CD4-positive, alpha-beta T cell treated with Interleukin-12 subunit alpha and Interleukin-12 subunit beta, for 1 hour (primary cell): ENCODE measurements around the gene TRMT6.

Experiments
- DNase-seq: peaks from one replicate; pipeline ENCODE4 v3.0.0-alpha.2; 2020

TRMT6 gene, protein sequence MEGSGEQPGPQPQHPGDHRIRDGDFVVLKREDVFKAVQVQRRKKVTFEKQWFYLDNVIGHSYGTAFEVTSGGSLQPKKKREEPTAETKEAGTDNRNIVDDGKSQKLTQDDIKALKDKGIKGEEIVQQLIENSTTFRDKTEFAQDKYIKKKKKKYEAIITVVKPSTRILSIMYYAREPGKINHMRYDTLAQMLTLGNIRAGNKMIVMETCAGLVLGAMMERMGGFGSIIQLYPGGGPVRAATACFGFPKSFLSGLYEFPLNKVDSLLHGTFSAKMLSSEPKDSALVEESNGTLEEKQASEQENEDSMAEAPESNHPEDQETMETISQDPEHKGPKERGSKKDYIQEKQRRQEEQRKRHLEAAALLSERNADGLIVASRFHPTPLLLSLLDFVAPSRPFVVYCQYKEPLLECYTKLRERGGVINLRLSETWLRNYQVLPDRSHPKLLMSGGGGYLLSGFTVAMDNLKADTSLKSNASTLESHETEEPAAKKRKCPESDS

DNA sequence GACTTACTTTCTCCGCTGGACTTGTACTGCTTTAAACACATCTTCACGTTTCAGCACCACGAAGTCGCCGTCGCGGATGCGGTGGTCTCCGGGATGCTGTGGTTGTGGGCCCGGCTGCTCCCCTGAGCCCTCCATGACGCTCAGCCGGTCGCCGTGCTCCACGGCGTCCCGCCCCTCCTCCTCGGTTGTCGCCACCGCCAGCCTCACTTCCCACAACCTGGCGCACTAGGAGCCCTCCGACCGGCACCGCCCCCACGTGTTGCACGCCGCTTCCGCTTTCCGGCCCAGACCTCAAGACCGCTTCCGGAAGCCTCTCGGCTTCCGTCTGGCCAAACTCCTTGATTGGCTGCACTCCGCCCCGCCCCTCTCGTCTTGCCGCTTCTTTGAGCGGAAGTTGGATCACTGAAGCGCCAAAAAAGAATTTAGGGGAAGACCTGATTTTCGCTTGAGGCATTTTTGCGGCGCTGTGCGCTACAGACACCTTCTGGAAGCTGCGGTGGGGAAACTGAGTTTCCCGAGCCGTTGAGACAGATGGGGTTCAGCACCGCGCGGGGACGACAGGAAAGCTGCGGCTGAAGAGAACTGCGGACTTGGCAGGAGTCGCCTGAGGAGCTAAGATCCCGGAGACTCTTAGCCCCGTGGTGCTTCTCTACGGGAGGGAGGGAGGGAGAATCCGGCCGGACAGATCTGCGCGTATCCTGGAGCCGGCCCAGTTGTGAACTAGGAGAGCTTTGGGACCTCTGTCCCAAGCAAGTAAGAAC, at the start of gene TRMT6, which contains the start of gene MCM8:
Gene TRMT6, minus strand, starts transcription at position 263 of the 761 bp plus-strand sequence. Its CDS starts 128 bp downstream, at position 135.
Gene MCM8, plus strand, starts transcription at position 382 of the 761 bp plus-strand sequence. CDS start 1,364 bp downstream, outside the sequence.
- peak; percentile 95 for DNase-seq

- DNase-seq: no peak
Observed at GRCh38 chr20:5999783-6000182, 49.5 kb upstream of the TRMT6 start.

GRCh38 chr20:5996765-5997164, 46.4 kb upstream of the TRMT6 start:
- DNase-seq: peak; percentile 66

GRCh38 chr20:5991623-5992441, 41.5 kb upstream of the TRMT6 start:
- DNase-seq: no peak

GRCh38 chr20:5990946-5991345, 40.6 kb upstream of the TRMT6 start:
- DNase-seq: no peak

GRCh38 chr20:5989539-5989938, 39.2 kb upstream of the TRMT6 start:
- DNase-seq: no peak

DNA sequence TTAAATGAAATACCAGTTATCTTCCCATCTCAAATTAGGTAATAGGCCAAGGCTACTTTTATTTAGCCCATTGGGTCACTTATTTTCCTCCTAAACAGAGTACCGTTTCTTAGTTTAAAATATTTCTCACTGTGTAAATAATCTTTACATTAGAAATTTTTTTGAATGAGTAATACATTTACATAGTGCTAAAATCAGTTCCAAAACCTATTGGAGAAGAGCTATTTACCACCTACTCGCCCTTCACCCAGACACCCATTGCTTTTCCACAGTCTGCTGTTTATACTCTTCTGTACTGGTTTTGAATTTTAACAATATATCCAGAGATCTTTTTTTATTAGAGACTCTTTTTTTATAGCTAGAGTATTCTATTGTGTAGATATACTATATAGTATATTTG, 37.0 kb upstream of the TRMT6 start:
- no peak for DNase-seq

DNA sequence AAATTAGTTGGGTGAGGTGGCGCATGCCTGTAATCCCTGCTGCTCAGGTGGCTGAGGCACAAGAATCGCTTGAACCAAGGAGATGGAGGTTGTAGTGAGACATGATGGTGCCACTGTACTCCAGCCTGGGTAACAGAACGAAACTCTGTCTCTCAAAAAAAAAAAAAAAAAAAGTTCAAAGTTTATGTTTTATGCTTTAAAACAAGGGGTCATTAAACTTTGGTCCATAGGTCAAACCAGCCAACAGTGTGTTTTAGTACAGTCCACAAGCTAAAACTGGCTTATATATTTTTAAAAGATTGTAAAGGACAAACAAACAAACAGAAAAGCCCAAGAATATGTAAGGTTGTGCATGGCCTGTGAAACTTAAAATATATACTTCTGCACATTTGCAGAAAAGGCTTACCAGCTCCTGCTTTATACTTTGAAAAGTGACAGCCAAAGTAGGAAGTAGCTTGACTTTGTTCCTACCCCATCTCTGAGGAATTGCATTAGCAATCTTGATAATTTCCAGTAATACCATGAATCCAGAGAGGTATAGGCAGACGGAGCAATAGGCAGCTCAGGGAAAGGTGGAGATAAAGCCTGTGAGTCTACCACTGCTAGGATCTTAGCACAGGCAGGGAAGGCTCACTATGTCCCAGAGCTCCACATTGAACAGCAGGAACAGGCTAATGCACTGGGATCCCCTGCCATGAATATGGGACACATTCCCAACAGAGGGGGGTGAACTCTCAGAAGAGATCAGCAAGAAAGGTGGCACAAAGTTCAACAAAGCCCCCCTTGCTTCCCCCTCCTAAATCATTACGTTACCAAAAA, 30.6 kb upstream of the TRMT6 start:
- no peak for DNase-seq

DNA sequence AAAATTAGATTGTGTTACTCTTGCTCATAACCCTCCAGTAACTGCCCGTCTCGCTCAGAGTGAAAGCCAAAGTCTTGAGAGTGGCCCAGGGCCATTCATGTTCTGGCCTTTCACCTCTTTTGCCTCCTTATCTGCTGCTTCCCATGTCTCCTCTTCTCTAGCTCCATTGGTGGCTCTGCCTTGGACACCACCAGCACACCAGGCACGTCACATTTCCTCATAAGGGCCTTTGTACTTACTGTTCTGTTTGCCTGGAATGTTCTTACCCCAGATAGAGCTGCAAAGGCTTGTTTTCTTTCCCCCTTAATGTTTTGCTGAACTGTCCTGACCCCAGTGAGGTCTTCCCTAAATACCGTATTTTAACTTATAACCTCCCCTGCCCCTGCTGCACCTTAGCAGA, 29.5 kb upstream of the TRMT6 start:
- no peak for DNase-seq

GRCh38 chr20:5977975-5978374, 27.6 kb upstream of the TRMT6 start:
- DNase-seq: no peak

- no peak for DNase-seq
Observed at GRCh38 chr20:5977223-5977622, 26.9 kb upstream of the TRMT6 start.

DNA sequence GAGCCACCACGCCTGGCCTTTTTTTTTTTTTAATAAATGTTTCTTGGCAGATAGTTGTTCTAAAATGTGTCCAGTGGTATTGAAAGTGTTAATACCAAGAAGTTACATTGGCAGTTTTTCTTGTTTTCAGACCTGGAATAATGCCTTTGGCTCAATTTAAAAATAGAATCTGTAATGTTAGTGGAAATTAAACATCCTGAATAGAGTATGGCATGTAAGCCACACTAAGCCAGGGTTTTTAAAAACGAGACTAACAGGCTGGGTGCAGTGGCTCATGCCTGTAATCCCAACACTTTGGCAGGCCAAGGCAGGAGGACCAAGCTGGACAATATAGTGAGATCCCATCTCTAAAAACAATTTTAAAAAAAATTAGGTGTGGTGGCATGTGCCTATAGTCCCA, 25.4 kb upstream of the TRMT6 start:
- no peak for DNase-seq

GRCh38 chr20:5974531-5974930, 24.2 kb upstream of the TRMT6 start:
- DNase-seq: no peak

- DNase-seq: no peak
Observed at GRCh38 chr20:5973971-5974370, 23.6 kb upstream of the TRMT6 start.

- DNase-seq: no peak
Observed at GRCh38 chr20:5973172-5973571, 22.8 kb upstream of the TRMT6 start.

DNA sequence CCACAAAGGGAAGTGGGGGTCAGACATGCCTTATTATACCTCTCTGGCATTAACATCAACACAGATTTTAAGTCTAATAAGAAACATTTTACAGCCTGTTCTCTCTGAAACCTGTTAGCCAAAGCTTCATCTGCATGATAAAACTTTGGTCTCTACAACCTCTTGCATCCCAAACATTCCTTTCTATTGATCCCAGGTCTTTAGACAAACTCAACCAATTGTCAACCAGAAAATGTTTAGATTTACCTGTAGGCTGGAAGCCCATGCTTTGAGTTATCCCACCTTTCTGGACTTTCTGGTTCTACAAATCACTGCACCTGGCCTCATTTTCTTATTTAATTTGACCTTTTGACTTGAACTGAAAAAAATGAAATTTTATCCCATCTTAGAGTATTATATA, 20.9 kb upstream of the TRMT6 start:
- no peak for DNase-seq

GRCh38 chr20:5970381-5970780, 20.0 kb upstream of the TRMT6 start:
- DNase-seq: no peak

DNA sequence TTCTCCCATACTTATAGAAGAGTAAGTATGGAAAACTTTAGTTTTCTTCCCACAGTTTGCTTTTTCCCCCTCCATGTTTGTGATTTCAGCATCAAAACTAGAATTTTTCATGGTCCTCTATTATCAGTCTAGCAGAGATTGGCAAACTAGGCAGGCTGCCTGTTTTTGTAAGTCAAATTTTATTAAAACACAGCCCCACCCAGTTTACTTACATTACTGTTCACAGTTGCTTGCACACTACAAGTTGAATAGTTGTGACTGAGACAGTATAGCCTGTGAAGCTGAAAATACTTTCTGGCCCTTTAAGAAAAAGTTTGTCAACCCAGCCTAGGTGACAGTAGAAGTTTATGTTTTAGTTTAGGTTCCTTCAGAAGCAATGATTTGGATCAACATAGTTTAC, 19.6 kb upstream of the TRMT6 start:
- DNase-seq: no peak

- no peak for DNase-seq
Observed at GRCh38 chr20:5969348-5969935, 19.1 kb upstream of the TRMT6 start.

DNA sequence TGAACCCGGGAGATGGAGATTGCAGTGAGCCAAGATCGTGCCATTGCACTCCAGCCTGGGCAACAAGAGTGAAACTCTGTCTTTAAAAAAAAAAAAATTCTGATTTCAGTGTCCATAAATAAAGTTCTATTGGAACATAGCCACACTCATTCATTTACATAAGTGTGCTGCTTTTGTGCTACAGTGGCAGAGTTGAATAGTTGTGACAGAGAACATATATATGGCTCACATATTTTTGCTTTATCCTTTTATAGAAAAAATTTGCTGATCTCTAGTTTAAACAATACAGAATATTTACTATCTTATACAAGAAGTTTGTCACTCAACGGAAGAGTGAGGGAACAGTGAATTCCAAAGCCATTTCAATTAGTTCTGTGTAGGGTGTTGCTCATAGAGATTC, 18.1 kb upstream of the TRMT6 start:
- DNase-seq: no peak

DNA sequence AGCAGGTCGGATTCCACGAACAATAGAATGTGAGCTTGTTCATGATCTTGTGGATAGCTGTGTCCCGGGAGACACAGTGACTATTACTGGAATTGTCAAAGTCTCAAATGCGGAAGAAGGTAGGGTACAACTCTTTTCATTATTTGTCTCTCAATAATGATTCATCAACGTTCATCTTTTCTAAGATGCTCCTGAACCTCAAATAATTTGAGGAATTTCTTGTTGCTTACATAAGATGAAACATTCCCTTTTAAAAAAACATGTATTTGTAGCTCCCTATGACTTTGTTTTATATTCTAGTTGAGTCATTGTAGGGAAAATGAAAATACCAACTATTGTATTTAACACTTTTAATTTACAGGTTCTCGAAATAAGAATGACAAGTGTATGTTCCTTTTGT, 17.1 kb upstream of the TRMT6 start:
- DNase-seq: no peak

- no peak for DNase-seq
Observed at GRCh38 chr20:5949943-5950270, 426 bp downstream of the TRMT6 start.
